Measurements from ENCODE around the gene PRPF4. TPM values are rescaled to one million over a fixed set of nuclear protein-coding genes. Genes with fewer than 3 reads are reported as not detected.
"Not testable (repeated sequence)": the region's sequence is repeated elsewhere in the genome, so short reads cannot be mapped to it uniquely, and the experiment has no call there.

PRPF4 gene
- total and polyA plus RNA-seq, 7 donors = 10.9 to 33.4 (median 20.3) TPM

DNA sequence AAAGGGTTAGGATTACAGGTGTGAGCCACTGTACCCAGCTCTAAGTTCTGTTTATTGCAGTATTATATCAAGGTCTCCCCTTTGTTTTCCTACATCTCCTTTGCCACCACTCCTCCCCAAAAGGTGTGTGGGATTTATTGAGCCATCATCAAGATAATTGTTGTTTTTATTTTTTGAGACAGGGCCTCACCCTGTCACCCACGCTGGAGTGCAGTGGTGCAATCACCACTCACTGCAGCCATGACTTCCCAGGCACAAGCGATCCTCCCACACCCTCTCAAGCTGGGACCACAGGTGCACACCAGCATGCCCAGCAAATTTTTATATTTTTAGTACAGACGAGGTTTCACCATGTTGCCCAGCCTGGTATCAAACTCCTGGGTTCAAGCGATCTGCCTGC is 29.6 kb upstream of the PRPF4 start:
- WGBS, 3 donors = 85 to 97% (median 89%) methylated on average over 4 of the region's 4 CpGs
- H3K9me3 ChIP-seq = no peaks in the 10 kb centered on the region
- no peaks in the 10 kb centered on the region for H3K27me3 ChIP-seq (ENCODE audit: insufficient read depth in 3 of 3, low read length in 2 of 3)
- H3K4me1 ChIP-seq = no peaks in the 10 kb centered on the region
- ATAC-seq (no peak), DNase-seq (no peak)
- no peaks in the 10 kb centered on the region for H3K36me3 ChIP-seq (ENCODE audit: insufficient read depth in 1 of 2, low read depth in 1 of 2)
- intact Hi-C loops (cut with DNase I) = no loop called here
- TF ChIP-seq, protein P1, sequence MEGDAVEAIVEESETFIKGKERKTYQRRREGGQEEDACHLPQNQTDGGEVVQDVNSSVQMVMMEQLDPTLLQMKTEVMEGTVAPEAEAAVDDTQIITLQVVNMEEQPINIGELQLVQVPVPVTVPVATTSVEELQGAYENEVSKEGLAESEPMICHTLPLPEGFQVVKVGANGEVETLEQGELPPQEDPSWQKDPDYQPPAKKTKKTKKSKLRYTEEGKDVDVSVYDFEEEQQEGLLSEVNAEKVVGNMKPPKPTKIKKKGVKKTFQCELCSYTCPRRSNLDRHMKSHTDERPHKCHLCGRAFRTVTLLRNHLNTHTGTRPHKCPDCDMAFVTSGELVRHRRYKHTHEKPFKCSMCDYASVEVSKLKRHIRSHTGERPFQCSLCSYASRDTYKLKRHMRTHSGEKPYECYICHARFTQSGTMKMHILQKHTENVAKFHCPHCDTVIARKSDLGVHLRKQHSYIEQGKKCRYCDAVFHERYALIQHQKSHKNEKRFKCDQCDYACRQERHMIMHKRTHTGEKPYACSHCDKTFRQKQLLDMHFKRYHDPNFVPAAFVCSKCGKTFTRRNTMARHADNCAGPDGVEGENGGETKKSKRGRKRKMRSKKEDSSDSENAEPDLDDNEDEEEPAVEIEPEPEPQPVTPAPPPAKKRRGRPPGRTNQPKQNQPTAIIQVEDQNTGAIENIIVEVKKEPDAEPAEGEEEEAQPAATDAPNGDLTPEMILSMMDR (IDR thresholded peaks at IDR 0.05) = no peak
- H3K4me3 ChIP-seq = no peak overlapping the region
- H3K27ac ChIP-seq = no peak overlapping the region

DNA sequence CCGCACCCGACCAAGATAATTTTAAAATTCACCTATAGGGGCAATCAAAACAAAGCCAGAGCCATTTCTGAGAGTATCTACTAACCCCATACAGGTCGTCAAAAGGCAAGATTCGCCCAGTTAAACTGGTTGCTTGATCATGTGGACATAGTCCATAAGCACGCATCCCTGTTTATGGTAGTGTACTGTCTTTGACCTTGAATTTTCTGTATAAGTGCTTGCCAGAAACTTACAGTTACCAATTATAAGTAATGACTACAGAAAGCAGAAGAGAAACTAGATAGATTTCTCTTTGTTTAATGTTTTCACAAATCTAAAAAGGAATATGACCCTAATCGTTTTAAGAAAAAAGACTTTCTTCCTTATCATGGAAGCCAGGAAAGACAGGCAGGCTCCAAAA is 28.5 kb upstream of the PRPF4 start:
- Histone ChIP-seq H3K36me3 (ENCODE audit: insufficient read depth in 1 of 2, low read depth in 1 of 2) (no peaks in the 10 kb centered on the region), H3K4me1 (no peaks in the 10 kb centered on the region), H3K27me3 (ENCODE audit: insufficient read depth in 3 of 3, low read length in 2 of 3) (no peaks in the 10 kb centered on the region), H3K27ac (no peak overlapping the region), H3K4me3 (no peak overlapping the region), H3K9me3 (no peaks in the 10 kb centered on the region)
- 92 to 95% (median 93%) methylated on average over 6 of the region's 6 CpGs for WGBS, 3 donors
- intact Hi-C loops (cut with DNase I) = no loop called here
- DNase-seq = no peak
- ATAC-seq = no peak
- TF ChIP-seq, protein P1 (IDR thresholded peaks at IDR 0.05) = no peak

DNA sequence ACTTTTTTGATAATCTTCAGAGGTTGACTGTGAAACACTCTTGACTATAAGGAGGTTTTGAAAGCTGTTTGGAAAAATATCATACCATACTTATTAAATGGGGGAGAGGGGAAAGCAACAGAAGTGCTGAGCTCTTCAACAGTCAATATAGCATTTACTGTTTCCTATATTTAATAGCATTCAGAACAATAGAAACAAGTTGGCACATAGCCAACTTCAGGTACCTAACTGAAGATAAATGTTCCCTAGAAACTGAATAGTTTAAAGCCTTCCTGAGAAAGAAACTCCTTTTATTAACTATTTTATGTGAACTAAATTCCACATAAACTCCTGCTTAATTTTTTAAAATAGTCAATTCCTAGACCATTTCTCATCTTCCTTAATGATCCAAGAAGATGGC is 27.8 kb upstream of the PRPF4 start:
- no peaks in the 10 kb centered on the region for H3K4me1 ChIP-seq
- H3K36me3 ChIP-seq (ENCODE audit: insufficient read depth in 1 of 2, low read depth in 1 of 2) = no peaks in the 10 kb centered on the region
- H3K9me3 ChIP-seq = no peaks in the 10 kb centered on the region
- DNase-seq = no peak
- ATAC-seq = no peak
- no peaks in the 10 kb centered on the region for H3K27me3 ChIP-seq (ENCODE audit: insufficient read depth in 3 of 3, low read length in 2 of 3)
- H3K27ac ChIP-seq = no peak overlapping the region
- intact Hi-C loops (cut with DNase I) = no loop called here
- no peak overlapping the region for H3K4me3 ChIP-seq
- TF ChIP-seq, protein P1 (IDR thresholded peaks at IDR 0.05) = no peak

DNA sequence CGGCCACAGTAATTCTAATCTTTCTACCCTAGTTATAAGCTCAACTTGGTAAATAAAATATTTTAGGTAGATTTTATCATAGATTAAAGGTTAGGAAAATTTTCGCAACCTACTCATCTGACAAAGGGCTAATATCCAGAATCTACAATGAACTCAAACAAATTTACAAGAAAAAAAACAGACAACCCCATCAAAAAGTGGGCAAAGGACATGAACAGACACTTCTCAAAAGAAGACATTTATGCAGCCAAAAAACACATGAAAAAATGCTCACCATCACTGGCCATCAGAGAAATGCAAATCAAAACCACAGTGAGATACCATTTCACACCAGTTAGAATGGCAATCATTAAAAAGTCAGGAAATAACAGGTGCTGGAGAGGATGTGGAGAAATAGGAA is 25.8 kb upstream of the PRPF4 start:
- H3K4me3 ChIP-seq; intact Hi-C loops (cut with DNase I); H3K9me3 ChIP-seq; H3K36me3 ChIP-seq (ENCODE audit: insufficient read depth in 1 of 2, low read depth in 1 of 2); ATAC-seq; H3K27ac ChIP-seq; H3K27me3 ChIP-seq (ENCODE audit: insufficient read depth in 3 of 3, low read length in 2 of 3); H3K4me1 ChIP-seq; DNase-seq: not testable (repeated sequence)
- 96 to 99% (median 97%) methylated on average over 2 of the region's 2 CpGs for WGBS, 3 donors

DNA sequence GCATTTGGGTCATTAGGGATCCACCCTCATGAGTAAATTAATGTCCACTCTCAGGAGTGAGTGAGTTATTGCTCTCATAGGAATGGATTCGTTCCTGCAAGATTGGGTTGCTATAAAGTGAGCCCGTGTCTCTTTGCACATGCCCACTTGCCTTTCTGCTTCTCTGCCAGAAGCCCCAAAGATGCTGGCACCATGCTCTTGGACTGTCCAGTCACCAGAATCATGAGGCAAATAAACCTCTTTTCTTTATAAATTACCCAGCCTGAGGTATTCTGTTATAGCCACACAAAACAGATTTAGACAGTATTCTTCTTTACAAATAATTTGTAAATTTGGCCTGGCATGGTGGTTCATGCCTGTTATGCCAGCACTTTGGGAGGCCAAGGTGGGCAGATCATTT is 24.7 kb upstream of the PRPF4 start:
- no peak overlapping the region for H3K4me3 ChIP-seq
- peaks cover 3 to 10% of the 10 kb centered on the region in 2 donors for H3K36me3 ChIP-seq (ENCODE audit: insufficient read depth in 1 of 2, low read depth in 1 of 2)
- 45 to 88% (median 67%) methylated on average over 2 of the region's 2 CpGs for WGBS, 3 donors
- TF ChIP-seq, protein P1 (IDR thresholded peaks at IDR 0.05) = no peak
- no peaks in the 10 kb centered on the region for H3K27me3 ChIP-seq (ENCODE audit: insufficient read depth in 3 of 3, low read length in 2 of 3)
- no peak for ATAC-seq
- no peaks in the 10 kb centered on the region for H3K9me3 ChIP-seq
- intact Hi-C loops (cut with DNase I) = no loop called here
- no peak overlapping the region for H3K27ac ChIP-seq
- no peak for DNase-seq
- H3K4me1 ChIP-seq = no peaks in the 10 kb centered on the region

Data from psoas muscle (tissue), 8 donors.